Measurements from ENCODE around the gene PAK6. TPM values are rescaled to one million over a fixed set of nuclear protein-coding genes. Genes with fewer than 3 reads are reported as not detected.
A peak's percentile ranks its signal among the peaks of the same experiment; 100 is the strongest.

Gene PAK6
- total RNA-seq, 2 donors from 2014 or later = 4.9 to 10.4 TPM

- no peak for DNase-seq
- no peak overlapping the region for H3K4me3 ChIP-seq
- intact Hi-C loops (cut with DNase I) = no loop called here
- no peaks in the 10 kb centered on the region for H3K36me3 ChIP-seq
- H3K9ac ChIP-seq (ENCODE audit: low read depth in 2 of 2, low read length in 2 of 2) = no peak overlapping the region
- H3K9me3 ChIP-seq = no peaks in the 10 kb centered on the region
- no peaks in the 10 kb centered on the region for H3K4me1 ChIP-seq
- no peak for TF ChIP-seq CTCF (IDR thresholded peaks at IDR 0.05)
- H3K27me3 ChIP-seq = no peaks in the 10 kb centered on the region
- H3K27ac ChIP-seq = no peak overlapping the region
These were observed 63.5 kb downstream of the PAK6 start for GRCh38 chr15:40302288-40302886.

GRCh38 chr15:40302981-40303380 lies 64.1 kb downstream of the PAK6 start:
- H3K27me3 ChIP-seq = no peaks in the 10 kb centered on the region
- no peak overlapping the region for H3K4me3 ChIP-seq
- no peak overlapping the region for H3K27ac ChIP-seq
- no peaks in the 10 kb centered on the region for H3K36me3 ChIP-seq
- no peaks in the 10 kb centered on the region for H3K9me3 ChIP-seq
- no peak overlapping the region for H3K9ac ChIP-seq (ENCODE audit: low read depth in 2 of 2, low read length in 2 of 2)
- no peak for TF ChIP-seq CTCF (IDR thresholded peaks at IDR 0.05)
- H3K4me1 ChIP-seq = no peaks in the 10 kb centered on the region
- no peak for DNase-seq
- intact Hi-C loops (cut with DNase I) = no loop called here

GRCh38 chr15:40303576-40303975 lies 64.7 kb downstream of the PAK6 start:
- intact Hi-C loops (cut with DNase I) = no loop called here
- Histone ChIP-seq H3K9me3 (no peaks in the 10 kb centered on the region), H3K36me3 (no peaks in the 10 kb centered on the region), H3K27ac (no peak overlapping the region), H3K27me3 (no peaks in the 10 kb centered on the region), H3K4me3 (no peak overlapping the region), H3K9ac (ENCODE audit: low read depth in 2 of 2, low read length in 2 of 2) (no peak overlapping the region), H3K4me1 (no peaks in the 10 kb centered on the region)
- no peak for DNase-seq
- no peak for TF ChIP-seq CTCF (IDR thresholded peaks at IDR 0.05)

GRCh38 chr15:40305281-40305680 lies 66.4 kb downstream of the PAK6 start:
- Histone ChIP-seq H3K27me3 (no peaks in the 10 kb centered on the region), H3K36me3 (no peaks in the 10 kb centered on the region), H3K9ac (ENCODE audit: low read depth in 2 of 2, low read length in 2 of 2) (no peak overlapping the region), H3K4me3 (no peak overlapping the region), H3K9me3 (no peaks in the 10 kb centered on the region), H3K27ac (no peak overlapping the region), H3K4me1 (no peaks in the 10 kb centered on the region)
- TF ChIP-seq CTCF (IDR thresholded peaks at IDR 0.05) = no peak
- no peak for DNase-seq
- intact Hi-C loops (cut with DNase I) = no loop called here

GRCh38 chr15:40306371-40306770 lies 67.5 kb downstream of the PAK6 start:
- Histone ChIP-seq H3K9ac (ENCODE audit: low read depth in 2 of 2, low read length in 2 of 2) (peak overlapping the region in 1 of 2 donors; percentile 31), H3K9me3 (no peaks in the 10 kb centered on the region), H3K4me3 (peak overlapping the region; percentile 27), H3K27ac (no peak overlapping the region), H3K4me1 (no peaks in the 10 kb centered on the region), H3K27me3 (no peaks in the 10 kb centered on the region), H3K36me3 (no peaks in the 10 kb centered on the region)
- no peak for DNase-seq
- no peak for TF ChIP-seq CTCF (IDR thresholded peaks at IDR 0.05)
- intact Hi-C loops (cut with DNase I) = no loop called here

Measured in colonic mucosa (tissue), 4 donors.